Rectal smooth muscle tissue (tissue), 1 donor: ENCODE data around the gene VWC2L.

ENCODE experiments used
- H3K27ac ChIP-seq: one replicate; pipeline ENCODE4 v1.7.0; 2013; ENCODE audit warnings: low read depth, low read length, inconsistent platforms
- H3K27me3 ChIP-seq: one replicate; pipeline ENCODE4 v1.7.0; 2013; ENCODE audit warnings: low read length; ENCODE audit not compliant: control insufficient read depth, insufficient read depth
- H3K36me3 ChIP-seq: one replicate; pipeline ENCODE4 v1.7.0; 2013; ENCODE audit warnings: low read length; ENCODE audit not compliant: control insufficient read depth, insufficient read depth
- H3K4me1 ChIP-seq: one replicate; pipeline ENCODE4 v1.7.0; 2013; ENCODE audit warnings: low read length; ENCODE audit not compliant: control insufficient read depth, insufficient read depth
- H3K4me3 ChIP-seq: one replicate; pipeline ENCODE4 v1.7.0; 2013; ENCODE audit warnings: low read length
- H3K9ac ChIP-seq: one replicate; pipeline ENCODE4 v1.7.0; 2013; ENCODE audit warnings: low read length

The VWC2L gene

GRCh38 chr2:214514704-214515103 lies 103.8 kb downstream of the VWC2L start:
- no peak overlapping the region for H3K4me3 ChIP-seq
- no peaks in the 10 kb centered on the region for H3K27me3 ChIP-seq
- no peaks in the 10 kb centered on the region for H3K4me1 ChIP-seq
- no peak overlapping the region for H3K9ac ChIP-seq
- no peak overlapping the region for H3K27ac ChIP-seq
- no peaks in the 10 kb centered on the region for H3K36me3 ChIP-seq

- Histone ChIP-seq H3K9ac (no peak overlapping the region), H3K4me3 (no peak overlapping the region), H3K27me3 (no peaks in the 10 kb centered on the region), H3K27ac (no peak overlapping the region), H3K4me1 (no peaks in the 10 kb centered on the region), H3K36me3 (no peaks in the 10 kb centered on the region)
Observed at GRCh38 chr2:214515111-214515510, 104.3 kb downstream of the VWC2L start.

- no peaks in the 10 kb centered on the region for H3K36me3 ChIP-seq
- H3K4me1 ChIP-seq = no peaks in the 10 kb centered on the region
- no peak overlapping the region for H3K27ac ChIP-seq
- H3K9ac ChIP-seq = no peak overlapping the region
- no peaks in the 10 kb centered on the region for H3K27me3 ChIP-seq
- no peak overlapping the region for H3K4me3 ChIP-seq
Observed at GRCh38 chr2:214519258-214519818, 108.5 kb downstream of the VWC2L start.

- no peaks in the 10 kb centered on the region for H3K27me3 ChIP-seq
- H3K4me3 ChIP-seq = no peak overlapping the region
- H3K36me3 ChIP-seq = no peaks in the 10 kb centered on the region
- H3K27ac ChIP-seq = no peak overlapping the region
- no peak overlapping the region for H3K9ac ChIP-seq
- H3K4me1 ChIP-seq = no peaks in the 10 kb centered on the region
Observed at GRCh38 chr2:214529021-214529420, 118.2 kb downstream of the VWC2L start.

- Histone ChIP-seq H3K9ac (no peak overlapping the region), H3K27me3 (no peaks in the 10 kb centered on the region), H3K36me3 (no peaks in the 10 kb centered on the region), H3K4me1 (no peaks in the 10 kb centered on the region), H3K4me3 (no peak overlapping the region), H3K27ac (no peak overlapping the region)
Observed at GRCh38 chr2:214529514-214529913, 118.7 kb downstream of the VWC2L start.

GRCh38 chr2:214533541-214533940 lies 122.7 kb downstream of the VWC2L start:
- Histone ChIP-seq H3K9ac (no peak overlapping the region), H3K4me3 (no peak overlapping the region), H3K27me3 (no peaks in the 10 kb centered on the region), H3K27ac (no peak overlapping the region), H3K4me1 (no peaks in the 10 kb centered on the region), H3K36me3 (no peaks in the 10 kb centered on the region)

GRCh38 chr2:214536625-214537024 lies 125.8 kb downstream of the VWC2L start:
- Histone ChIP-seq H3K36me3 (no peaks in the 10 kb centered on the region), H3K9ac (no peak overlapping the region), H3K27ac (no peak overlapping the region), H3K27me3 (no peaks in the 10 kb centered on the region), H3K4me3 (no peak overlapping the region), H3K4me1 (no peaks in the 10 kb centered on the region)

- Histone ChIP-seq H3K27me3 (no peaks in the 10 kb centered on the region), H3K9ac (no peak overlapping the region), H3K4me1 (no peaks in the 10 kb centered on the region), H3K27ac (no peak overlapping the region), H3K36me3 (no peaks in the 10 kb centered on the region), H3K4me3 (no peak overlapping the region)
Observed at GRCh38 chr2:214537929-214538328, 127.1 kb downstream of the VWC2L start.

DNA sequence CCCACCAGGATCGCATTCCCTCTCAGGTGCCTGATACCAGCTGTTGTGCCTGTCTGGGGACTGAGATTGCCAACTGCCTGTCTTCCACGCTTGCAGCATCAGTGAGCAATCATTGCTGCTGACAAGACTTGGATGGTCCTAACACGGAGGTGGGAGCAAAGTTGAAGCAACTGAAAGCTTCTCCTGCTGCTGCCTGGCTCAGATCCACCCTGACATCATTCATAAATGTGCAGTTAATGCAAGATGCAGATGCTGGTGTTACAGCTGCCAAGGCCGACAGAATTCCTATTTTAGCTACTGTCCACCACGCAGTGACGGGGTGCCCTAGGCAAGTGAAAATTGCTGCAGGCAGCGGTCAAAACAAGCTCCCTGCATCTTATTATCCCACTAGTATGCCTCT lies 131.4 kb downstream of the VWC2L start:
- Histone ChIP-seq H3K9ac (no peak overlapping the region), H3K4me1 (no peaks in the 10 kb centered on the region), H3K27ac (no peak overlapping the region), H3K36me3 (no peaks in the 10 kb centered on the region), H3K27me3 (no peaks in the 10 kb centered on the region), H3K4me3 (no peak overlapping the region)

DNA sequence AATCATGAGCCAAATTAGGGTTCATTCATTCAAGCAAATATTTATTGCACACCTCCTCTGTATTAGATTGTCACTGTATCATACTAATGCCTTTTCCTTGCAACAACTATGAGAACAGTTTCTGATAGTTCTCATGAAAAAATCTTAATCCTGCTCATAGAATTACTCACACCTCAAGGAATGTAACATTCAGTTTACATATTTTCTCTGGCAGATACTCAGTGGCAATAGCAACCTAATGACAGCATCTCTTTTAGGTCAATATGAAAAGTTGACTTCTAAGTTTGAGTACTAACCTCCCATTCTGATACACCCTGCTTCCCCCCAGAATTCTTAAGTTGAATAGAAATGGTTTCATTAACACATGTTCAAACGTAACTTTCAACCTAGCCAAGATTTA lies 132.0 kb downstream of the VWC2L start:
- no peaks in the 10 kb centered on the region for H3K27me3 ChIP-seq
- H3K27ac ChIP-seq = no peak overlapping the region
- no peak overlapping the region for H3K4me3 ChIP-seq
- no peak overlapping the region for H3K9ac ChIP-seq
- H3K36me3 ChIP-seq = no peaks in the 10 kb centered on the region
- H3K4me1 ChIP-seq = no peaks in the 10 kb centered on the region

- no peaks in the 10 kb centered on the region for H3K36me3 ChIP-seq
- no peaks in the 10 kb centered on the region for H3K4me1 ChIP-seq
- H3K4me3 ChIP-seq = no peak overlapping the region
- H3K27me3 ChIP-seq = no peaks in the 10 kb centered on the region
- no peak overlapping the region for H3K27ac ChIP-seq
- no peak overlapping the region for H3K9ac ChIP-seq
Observed at GRCh38 chr2:214543386-214543955, 132.6 kb downstream of the VWC2L start.

DNA sequence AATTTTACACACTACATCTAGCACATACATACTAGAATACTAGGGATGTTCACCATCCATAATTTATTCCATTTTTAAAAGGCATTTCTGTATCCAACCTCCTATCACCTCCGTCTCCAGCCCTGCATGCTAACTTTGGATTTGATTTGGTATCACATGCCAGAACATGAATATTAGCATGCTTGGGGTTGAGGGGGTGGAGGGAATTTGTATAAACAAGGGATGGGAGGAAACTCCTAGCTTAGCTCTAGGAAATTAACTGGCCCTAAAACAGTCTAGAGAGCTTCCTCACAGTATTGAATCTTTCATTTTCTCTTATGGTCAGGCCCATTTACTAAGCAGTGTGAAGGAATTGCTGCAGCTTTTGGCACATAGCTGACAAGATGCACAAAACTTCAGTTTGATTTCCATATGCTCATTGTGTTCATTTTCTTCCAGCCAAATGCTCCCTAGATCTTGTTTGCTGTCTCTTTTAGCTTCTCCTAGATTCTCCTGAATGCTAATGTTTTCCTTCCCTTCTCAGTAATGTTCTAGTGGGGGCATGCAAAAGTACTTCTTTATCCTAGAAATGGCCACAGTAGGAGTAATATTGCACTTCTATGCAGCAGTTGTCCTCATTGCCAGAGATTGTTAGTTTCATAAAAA lies 135.2 kb downstream of the VWC2L start:
- Histone ChIP-seq H3K4me3 (no peak overlapping the region), H3K27ac (no peak overlapping the region), H3K27me3 (no peaks in the 10 kb centered on the region)

DNA sequence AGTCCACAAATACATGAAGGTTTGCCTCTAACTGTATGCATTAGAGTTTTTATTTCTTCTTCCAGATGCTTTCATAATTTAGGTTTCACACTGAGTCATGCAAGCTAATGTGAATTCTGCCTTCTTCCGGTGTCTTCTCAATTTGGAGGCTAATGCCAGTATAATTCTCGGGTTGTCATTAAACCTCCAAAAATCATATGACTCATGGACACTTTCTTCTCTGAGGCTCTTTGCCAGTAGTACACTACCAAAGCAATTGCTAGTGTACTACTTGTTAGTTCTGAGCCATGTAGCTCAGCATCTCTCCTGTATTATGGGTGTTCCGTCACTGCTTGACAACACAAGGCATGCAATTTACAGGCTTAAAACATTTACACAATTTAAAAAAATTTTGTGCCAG lies 137.1 kb downstream of the VWC2L start:
- Histone ChIP-seq H3K4me1 (no peaks in the 10 kb centered on the region), H3K27me3 (no peaks in the 10 kb centered on the region), H3K27ac (no peak overlapping the region), H3K9ac (no peak overlapping the region), H3K36me3 (no peaks in the 10 kb centered on the region), H3K4me3 (no peak overlapping the region)

More for the DNA sequence above, 135.2 kb downstream of the VWC2L start:
- Histone ChIP-seq H3K36me3 (no peaks in the 10 kb centered on the region), H3K4me1 (no peaks in the 10 kb centered on the region), H3K9ac (no peak overlapping the region)
